ENCODE measurements around the gene ADAT3.

The ADAT3 gene

DNA sequence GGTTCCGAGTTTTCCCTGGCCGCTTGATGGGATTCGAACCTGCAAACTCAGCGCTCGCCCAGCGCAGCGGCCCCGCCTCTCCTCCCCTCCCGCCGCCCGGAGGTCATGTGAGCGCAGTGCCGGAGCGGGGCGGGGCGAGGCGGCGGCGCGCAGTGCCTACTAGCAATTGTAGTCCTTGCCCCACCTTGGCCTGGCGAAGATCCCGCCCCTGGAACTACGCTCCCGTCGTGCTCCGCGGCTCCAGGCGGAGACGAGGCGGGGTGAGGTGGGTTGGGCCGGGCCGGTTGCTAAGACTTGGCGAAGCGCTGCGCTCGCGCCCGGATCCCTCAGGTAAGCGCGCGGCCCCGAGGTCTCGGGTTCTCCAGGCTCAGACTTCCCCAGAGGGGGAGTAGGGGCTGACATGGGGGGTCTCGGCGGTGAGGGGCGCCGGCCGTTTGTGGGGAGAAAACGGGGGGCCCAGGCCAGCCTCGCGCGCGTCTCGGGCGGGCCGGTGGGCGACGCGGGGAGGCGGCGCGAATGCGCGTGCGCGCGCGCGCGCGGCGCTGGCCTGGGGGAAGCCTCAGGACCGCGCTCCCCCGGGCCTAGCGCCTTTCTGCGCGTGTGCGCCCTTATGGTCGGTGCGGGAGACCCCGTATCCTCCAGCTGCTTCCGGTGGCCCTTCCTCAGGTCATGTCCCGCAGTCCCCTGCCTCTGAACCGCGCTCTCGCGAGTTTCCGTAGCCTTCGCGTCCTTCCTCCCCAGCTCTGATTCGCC lies at the start of gene ADAT3, which contains the start of gene SCAMP4:
Gene ADAT3 (plus strand): TSS at position 290 of the 753 bp plus-strand sequence. CDS start 6,649 bp downstream, outside the sequence.
Gene SCAMP4 (plus strand): TSS at position 290 of the 753 bp plus-strand sequence. CDS start 9,621 bp downstream, outside the sequence.
- no peak for TF ChIP-seq CTCF (IDR thresholded peaks at IDR 0.05)
- peak; percentile 98 for DNase-seq (ENCODE audit: low spot score)
- Histone ChIP-seq H3K4me3 (peak within 1 kb of the TSS; percentile 90), H3K27ac (peak within 1 kb of the TSS; percentile 74 to 90)

GRCh38 chr19:1855828-1856255 lies 49.4 kb upstream of the ADAT3 start:
- peak overlapping the region; percentile 14 to 90 for H3K27ac ChIP-seq

DNA sequence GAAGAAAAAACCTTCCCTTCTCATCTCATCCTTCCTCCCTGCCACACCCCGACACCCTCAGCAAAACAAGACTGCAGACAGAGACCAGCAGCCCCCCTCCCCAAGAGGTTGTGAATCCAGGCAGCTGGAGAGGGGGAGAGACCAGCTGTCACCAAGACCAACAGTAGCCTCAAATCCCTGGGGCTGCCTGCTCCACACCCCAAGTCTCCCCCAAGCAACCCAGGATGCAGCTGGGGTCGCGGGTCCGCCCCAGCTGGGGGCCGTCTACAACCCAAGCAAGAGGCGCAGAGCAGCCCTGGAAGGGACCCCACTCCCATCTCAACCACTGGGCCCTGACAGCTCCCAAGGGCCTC lies 48.9 kb upstream of the ADAT3 start:
- DNase-seq (ENCODE audit: low spot score): no peak
- Histone ChIP-seq H3K27ac (peak overlapping the region; percentile 14 to 90), H3K4me3 (peak overlapping the region; percentile 66)
- no peak for TF ChIP-seq CTCF (IDR thresholded peaks at IDR 0.05)

More at GRCh38 chr19:1855828-1856255, 49.4 kb upstream of the ADAT3 start:
- TF ChIP-seq CTCF (IDR thresholded peaks at IDR 0.05): no peak
- DNase-seq (ENCODE audit: low spot score): no peak
- H3K4me3 ChIP-seq: peak overlapping the region; percentile 66

DNA sequence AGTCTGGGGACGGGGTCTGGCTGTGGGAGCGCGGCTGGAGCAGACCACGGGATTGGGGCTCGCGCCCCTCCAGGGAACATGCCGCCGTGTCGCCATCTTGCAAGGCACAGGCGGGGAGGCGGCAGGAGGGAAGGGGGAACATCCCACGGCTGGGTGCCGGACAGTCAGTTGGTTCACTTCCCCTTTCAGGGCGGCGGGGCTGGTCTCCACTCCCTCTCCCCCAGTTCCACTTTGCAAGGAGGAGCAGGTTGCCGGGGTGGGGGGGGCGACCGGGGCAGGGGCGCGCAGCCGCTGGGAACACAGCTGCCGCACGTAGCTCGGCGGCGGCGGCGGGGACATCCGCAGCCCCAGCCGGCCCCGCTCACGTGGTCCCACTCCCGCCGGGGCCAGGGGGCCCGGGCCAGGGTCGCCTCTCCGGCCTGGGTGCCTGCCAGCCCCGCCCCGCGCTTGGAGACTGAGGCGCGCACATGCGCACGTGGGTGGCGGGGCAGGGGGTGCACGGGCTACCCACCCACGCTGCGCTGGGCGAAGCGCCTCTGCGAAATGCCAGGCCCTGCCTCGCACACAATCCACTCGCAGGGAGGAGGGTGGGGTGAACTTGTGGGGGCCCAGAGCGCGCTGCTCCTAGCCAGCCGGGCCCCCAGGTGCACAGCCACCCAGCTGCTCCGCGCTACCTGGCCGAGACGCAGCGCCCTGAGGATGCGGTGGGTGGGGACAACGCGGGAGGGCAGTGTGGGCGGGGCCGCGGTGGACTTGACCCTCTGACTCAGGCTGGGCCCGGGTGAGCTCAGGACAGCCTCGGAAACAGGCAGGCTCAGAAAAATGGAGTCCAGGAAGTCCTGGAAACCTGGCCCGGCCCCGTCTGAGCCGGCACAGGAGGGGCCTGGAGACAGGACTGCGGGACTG lies 48.2 kb upstream of the ADAT3 start:
- Histone ChIP-seq H3K27ac (peak overlapping the region; percentile 3 to 90), H3K4me3 (peak overlapping the region; percentile 66)
- no peak for DNase-seq (ENCODE audit: low spot score)
- no peak for TF ChIP-seq CTCF (IDR thresholded peaks at IDR 0.05)

GRCh38 chr19:1857648-1858326 lies 47.4 kb upstream of the ADAT3 start:
- peak overlapping the region; percentile 66 for H3K4me3 ChIP-seq
- no peak for TF ChIP-seq CTCF (IDR thresholded peaks at IDR 0.05)
- no peak for DNase-seq (ENCODE audit: low spot score)
- peak overlapping the region; percentile 3 to 90 for H3K27ac ChIP-seq

- no peak for DNase-seq (ENCODE audit: low spot score)
Observed at GRCh38 chr19:1858412-1859081, 46.7 kb upstream of the ADAT3 start.

More at GRCh38 chr19:1858412-1859081, 46.7 kb upstream of the ADAT3 start:
- no peak overlapping the region for H3K4me3 ChIP-seq
- TF ChIP-seq CTCF (IDR thresholded peaks at IDR 0.05): no peak
- H3K27ac ChIP-seq: peak overlapping the region in 1 of 2 donors; percentile 90
